NCI-H1436 treated with DMSO at 0.1 percent for 48 hours (cell line): Measurements from ENCODE around the gene CORO6.
"Not testable (repeated sequence)": the region's sequence is repeated elsewhere in the genome, so short reads cannot be mapped to it uniquely, and the experiment has no call there.

Experiments used
- DNase-seq: peaks from one replicate; lab custom pipeline; 2025; lab: John Stamatoyannopoulos, UW

CORO6 gene

GRCh38 chr17:29622337-29623282 lies at the start of gene CORO6:
Gene CORO6, minus strand, starts transcription at chr17:29622912. Its CDS starts 1,491 bp downstream, at chr17:29621421.
- DNase-seq, result peak; percentile 57

DNA sequence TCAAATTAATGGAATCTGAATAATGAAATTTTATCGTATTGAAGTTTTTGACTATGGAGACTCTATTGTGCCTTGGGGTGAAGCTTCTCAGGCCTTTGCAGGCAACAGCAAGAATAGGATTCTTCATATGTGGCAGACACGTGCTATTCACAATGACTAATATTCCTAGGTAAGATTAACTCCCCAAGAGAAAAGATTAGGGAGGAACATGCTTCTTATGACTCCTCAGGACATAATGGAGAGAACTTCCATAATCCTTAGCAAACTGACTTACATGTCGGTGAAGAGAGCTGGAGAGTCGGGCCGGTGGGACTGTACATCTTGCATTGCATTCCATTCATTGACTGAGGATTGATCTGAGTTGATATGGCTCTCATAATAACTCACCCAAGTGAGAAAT lies 48.9 kb upstream of the CORO6 start:
- DNase-seq, result no peak

DNA sequence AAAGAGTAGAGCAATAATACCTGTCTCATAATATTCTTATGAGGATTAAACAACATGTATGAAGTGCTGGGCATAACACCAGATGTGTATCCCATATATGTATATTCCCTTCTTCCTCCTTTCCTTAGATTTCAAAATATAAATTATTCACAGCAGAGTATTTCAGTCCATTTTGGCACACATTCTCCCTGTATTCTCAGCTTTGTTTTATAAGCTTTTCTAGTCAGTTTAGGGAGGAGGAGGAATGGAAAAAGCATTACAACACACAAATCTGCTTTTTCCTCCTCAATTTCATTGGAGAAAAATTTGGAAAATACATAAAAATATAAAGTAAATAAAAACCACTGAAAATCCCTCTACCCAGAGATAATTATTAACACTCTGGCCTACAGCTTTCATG lies 46.6 kb upstream of the CORO6 start:
- no peak for DNase-seq

DNA sequence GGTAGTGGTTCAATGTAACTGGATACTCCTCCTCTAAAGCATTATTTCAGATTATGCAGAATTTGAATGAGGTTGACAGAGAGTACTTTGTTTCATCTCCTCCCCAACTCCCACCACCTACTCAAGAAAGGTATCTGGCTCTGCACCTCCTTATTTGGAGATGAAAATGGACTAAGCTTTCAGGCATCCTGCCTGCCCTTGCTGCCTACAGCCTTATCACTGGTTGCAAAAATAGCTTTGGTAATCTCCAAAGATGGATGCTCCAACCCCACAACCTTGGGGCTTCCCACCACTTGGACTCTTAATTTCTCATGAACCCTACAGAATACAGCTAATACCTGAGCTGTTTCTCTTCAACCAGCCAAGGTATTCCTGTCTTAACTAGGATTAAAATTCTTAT lies 45.3 kb upstream of the CORO6 start:
- no peak for DNase-seq

DNA sequence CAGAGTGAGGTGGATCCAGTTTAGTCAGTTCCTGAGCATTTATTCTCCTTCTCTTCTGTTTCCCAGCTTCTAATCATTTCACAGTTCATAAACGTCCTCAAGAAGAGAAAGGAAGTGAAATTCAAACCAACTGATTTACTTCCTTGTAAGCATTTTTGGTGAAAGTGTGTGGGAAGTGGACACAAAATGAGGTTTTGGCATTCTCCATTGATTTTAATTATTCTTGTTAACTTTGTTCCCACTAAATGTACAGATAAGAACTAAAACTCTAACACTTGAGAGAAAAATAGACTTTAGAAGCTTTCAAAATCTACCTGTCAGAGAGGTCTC lies 42.7 kb upstream of the CORO6 start:
- no peak for DNase-seq

GRCh38 chr17:29664743-29665480 lies 42.2 kb upstream of the CORO6 start:
- no peak for DNase-seq

GRCh38 chr17:29663155-29663554 lies 40.4 kb upstream of the CORO6 start:
- no peak for DNase-seq

DNA sequence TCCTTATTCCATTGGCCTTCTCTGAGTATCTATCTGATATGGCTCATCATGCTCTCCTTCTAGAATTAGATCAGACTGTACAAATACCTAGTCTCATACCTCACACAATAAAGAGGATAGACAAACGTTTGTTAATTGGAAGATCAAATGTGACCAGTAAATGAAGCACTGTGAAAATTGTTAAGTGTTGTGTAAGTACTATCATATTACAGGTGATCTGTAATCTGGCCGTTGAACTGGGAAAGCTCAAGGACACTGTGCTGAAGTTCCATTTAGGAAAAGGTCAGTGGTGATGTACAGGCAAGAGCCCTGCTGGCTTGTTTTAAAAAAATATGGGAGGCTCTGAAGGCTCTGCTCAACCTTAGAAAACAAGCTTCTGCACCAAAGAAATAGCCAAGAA lies 38.5 kb upstream of the CORO6 start:
- DNase-seq, result peak; percentile 20

DNA sequence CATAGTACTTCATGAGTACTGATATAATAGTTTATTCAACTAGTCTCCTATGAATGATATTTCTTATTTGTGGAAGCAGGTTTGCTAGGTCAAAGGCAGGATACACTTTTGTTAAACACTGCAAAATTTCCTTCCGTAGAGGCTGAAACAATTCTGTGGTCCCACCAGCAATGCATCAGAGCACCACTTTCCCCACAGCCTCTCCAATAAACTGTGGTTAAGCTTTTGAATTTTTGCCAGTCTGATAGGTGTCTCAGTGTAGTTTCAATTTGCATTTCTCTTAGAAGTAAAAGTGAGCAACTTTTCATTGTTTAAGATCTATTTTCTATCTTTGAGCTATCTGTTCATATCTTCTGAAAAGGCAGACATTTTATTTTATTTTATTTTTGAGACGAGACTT lies 36.4 kb upstream of the CORO6 start:
- DNase-seq, result no peak

GRCh38 chr17:29655323-29655722 lies 32.6 kb upstream of the CORO6 start:
- DNase-seq, result no peak

DNA sequence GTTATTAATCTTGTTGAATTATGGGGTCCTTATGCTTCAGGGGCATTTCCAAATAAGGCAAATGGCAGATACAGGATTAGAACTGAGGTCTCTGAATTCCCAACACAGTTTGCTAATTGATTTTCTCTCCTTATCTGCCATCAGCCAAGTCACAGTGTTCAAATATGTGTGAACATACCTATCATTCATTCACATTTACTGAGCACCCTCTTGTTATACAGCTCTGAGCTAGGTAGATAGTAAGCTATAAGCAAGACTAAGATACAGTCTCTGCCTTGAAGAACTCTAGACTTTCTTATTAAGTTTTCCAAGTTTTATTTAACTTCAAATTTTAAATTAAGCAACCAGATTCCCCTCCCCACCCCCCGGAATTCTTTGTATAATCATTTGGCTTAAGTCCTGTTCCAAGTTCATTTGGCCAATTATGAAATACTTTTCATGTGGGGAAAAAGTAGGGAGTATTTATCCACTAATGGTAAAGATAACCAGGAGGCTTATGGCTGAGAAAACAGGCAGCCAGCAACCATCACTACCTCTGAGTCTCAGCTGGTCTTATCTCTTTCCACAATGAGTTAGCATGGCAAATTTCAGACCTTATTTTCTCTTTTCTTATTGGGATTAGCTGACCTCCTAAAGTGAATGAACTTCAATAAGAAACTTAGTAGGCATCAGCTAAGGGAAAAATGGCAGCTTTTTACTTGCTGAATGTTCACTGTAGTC lies 31.4 kb upstream of the CORO6 start:
- no peak for DNase-seq

DNA sequence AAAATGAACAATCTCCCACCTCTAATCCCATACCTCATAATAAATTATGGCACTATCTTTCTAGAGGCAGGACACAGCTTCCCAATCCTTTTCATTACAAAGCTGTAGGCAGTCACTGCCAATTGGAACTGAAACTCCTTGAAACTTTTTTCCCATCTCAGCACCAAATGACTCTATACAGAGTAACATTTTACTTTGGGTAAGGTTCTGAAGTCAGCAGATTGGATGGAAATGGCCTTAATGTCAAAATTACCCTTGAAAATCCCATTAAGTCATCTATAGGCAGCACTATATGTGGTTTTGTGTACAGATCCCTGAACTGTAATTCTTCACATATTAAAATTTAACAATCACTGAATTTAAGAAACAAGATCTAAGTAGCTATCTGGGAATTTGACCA lies 30.3 kb upstream of the CORO6 start:
- DNase-seq, result no peak

- DNase-seq, result not testable (repeated sequence)
Measured at GRCh38 chr17:29651913-29652312, 29.2 kb upstream of the CORO6 start.

GRCh38 chr17:29650396-29650795 lies 27.7 kb upstream of the CORO6 start:
- no peak for DNase-seq

GRCh38 chr17:29649359-29649758 lies 26.6 kb upstream of the CORO6 start:
- no peak for DNase-seq

DNA sequence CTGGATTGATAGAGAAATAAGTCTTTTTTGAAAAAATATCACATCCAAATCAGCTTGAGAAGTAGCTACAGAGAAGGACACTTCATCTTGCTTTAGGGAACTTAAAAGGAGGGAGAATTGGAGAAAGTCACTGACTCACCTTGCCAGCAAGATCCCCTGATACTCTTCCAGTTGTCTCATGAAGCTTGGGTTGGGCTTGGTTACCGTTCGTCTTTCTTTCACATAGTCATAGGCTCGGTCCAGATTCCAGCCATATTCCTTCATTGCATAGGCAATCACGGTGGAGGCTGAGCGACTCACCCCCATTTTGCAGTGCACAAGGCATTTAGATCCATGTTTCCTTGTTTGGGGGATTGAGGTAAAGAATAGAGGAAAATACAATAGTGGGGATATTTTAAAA lies 25.3 kb upstream of the CORO6 start:
- no peak for DNase-seq

DNA sequence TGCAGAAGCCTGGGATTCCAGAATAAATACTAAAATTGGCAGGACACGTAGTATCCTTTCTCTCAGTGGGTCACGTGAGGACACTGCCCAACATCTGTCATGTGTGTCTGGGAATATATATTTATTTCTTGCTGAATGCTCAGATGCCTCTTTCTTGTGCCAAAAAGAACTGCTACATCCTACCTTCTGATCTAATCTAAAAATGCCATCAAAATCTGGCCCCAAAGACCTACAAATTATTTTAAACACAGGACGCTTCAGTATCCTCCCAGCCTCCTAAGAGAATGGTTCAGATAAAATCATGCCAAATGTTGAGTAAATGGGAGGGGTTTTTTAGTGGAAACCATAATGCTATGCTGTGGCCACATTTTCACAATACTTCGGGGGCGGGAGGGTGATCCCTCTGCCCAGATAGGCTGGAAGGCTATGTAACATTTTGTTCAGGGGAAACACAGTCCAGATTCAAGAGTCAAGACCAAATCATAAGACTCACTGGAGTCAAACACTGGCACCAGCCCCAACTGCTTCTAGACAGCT lies 22.9 kb upstream of the CORO6 start:
- no peak for DNase-seq

GRCh38 chr17:29643817-29644160 lies 21.1 kb upstream of the CORO6 start:
- DNase-seq, result no peak

GRCh38 chr17:29642171-29642611 lies 19.5 kb upstream of the CORO6 start:
- peak; percentile 63 for DNase-seq

DNA sequence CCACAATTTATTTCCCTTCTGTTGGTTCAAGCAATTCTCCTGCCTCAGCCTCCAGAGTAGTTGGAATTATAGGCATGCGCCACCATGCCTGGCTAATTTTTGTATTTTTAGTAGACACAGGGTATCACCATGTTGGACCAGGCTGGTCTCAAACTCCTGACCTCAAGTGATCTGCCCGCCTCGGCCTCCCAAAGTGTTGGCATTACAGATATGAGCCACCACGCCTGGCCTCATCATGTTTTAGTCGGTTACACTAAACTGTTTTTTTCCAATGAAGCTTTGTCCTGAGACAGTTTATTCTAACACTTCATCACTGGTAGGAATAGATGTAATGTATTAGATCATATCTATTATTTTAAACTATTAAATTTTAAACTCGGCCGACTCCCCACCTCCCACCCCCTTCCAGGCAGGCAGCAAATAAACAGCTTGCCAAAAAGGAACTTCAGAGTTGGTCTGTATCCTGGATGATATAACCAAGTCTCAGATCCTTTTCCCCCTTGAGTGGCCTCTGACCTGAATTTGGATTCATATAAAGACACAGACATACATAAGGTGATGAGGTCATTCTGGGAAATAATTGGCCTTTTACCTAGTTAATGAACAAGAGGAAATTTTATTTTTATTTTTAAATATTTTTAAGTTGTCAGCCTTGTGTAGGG lies 18.4 kb upstream of the CORO6 start:
- DNase-seq, result no peak

DNA sequence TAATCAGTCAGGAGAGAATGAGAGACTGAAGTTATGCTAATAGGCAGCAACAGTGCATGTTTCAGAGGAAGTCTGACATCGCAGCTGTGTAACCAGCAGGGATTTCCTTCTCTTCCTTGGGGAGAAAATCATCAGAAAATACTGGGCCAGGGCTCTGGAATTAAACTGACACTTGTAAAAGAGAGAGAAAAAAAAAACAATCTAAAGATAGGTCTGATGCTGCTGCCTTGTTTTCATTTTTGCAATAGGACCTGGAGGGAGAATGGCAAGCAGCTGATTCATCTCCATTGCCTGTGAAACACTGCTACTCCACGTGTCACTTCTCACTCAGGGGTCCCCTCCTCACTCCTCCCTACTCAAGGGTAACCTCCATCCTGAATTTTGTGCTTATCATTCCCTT lies 17.7 kb upstream of the CORO6 start:
- DNase-seq, result no peak

DNA sequence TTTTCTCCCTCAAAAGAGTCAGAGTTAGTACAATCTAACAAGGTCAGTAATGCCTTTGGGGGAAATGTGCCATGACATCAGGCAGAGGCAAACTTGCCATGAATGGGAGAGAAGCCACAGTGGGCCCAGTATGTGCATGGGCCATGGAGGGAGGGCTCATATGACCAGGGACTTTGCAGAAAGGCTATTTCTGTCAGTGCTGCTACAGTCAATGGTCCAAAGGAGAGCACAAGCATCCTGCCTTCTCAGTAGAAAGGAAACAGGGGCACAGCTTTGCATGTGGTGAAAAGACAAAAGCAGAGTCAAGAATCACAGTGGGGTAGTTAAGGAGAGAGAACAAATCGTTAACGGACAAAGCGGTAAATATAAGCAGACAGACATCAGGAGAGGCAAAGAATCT lies 11.2 kb upstream of the CORO6 start:
- no peak for DNase-seq
